Activated naive CD4-positive, alpha-beta T cell treated with anti-CD3 and anti-CD28 coated beads, Interleukin-2, amount 50 U/mL, for 24 hours (primary cell): ENCODE measurements around the gene IGFN1.
"Not testable (repeated sequence)": the region's sequence is repeated elsewhere in the genome, so short reads cannot be mapped to it uniquely, and the experiment has no call there.

Source experiments
- H3K27ac Mint-ChIP-seq: one replicate; pipeline ENCODE4 v1.8.0; 2021; ENCODE audit warnings: mild to moderate bottlenecking, mixed read lengths
- H3K27me3 Mint-ChIP-seq: one replicate; pipeline ENCODE4 v1.8.0; 2021; ENCODE audit warnings: mixed read lengths
- H3K36me3 Mint-ChIP-seq: one replicate; pipeline ENCODE4 v1.8.0; 2021; ENCODE audit warnings: mixed read lengths
- H3K4me1 Mint-ChIP-seq: one replicate; pipeline ENCODE4 v1.8.0; 2021; ENCODE audit warnings: mixed read lengths
- H3K4me3 Mint-ChIP-seq: one replicate; pipeline ENCODE4 v1.8.0; 2021; ENCODE audit warnings: mild to moderate bottlenecking, mixed read lengths
- H3K9me3 Mint-ChIP-seq: one replicate; pipeline ENCODE4 v1.8.0; 2021; ENCODE audit warnings: mixed read lengths

The IGFN1 gene

DNA sequence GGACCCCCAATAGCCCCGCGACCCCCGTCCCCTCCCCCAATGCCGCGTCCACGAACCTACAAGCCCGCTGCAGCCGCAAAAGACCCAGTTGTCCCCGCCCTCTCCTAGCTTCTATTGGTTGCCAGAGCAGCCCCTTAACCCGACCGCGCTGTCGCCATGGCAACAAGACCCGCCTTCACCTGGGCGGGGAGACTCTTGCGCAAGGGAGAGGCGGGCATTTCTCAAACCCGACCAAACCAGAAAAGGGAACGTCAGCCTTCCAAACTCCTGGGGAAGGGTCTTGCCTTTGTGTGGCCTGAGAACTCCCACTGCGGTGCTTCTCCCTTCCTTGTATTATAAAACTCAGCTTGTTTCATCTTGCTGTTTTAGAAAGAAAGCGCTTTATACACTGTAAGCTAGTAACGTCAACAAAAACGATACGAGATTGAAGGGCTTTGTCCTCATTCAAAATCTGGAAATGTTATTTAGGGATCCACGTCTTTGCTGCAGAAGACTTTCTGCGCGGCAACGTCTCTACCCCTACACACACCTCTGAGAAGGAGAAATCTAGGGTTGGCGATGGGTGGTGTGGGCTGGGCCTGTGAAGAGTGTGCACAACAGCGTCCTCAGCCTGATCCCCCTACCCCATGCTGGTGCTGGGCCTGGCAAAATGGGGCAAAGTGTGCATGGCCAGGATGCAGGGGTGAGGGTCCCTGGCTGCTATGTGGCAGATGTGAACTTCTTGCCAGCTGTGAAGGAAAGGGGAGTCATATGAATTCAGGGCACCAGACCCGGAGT, 36.0 kb upstream of the IGFN1 start, which contains the start of gene TMEM9:
TSS of gene TMEM9 (minus strand) at position 86 of the 777 bp plus-strand sequence. CDS start 551 bp downstream, outside the sequence.
- Mint-ChIP-seq H3K27me3 (no peaks in the 10 kb centered on the region), H3K4me1 (peaks cover 24% of the 10 kb centered on the region), H3K36me3 (no peaks in the 10 kb centered on the region), H3K9me3 (no peaks in the 10 kb centered on the region), H3K4me3 (peak within 1 kb of the TSS; percentile 91), H3K27ac (peak within 1 kb of the TSS; percentile 84)

DNA sequence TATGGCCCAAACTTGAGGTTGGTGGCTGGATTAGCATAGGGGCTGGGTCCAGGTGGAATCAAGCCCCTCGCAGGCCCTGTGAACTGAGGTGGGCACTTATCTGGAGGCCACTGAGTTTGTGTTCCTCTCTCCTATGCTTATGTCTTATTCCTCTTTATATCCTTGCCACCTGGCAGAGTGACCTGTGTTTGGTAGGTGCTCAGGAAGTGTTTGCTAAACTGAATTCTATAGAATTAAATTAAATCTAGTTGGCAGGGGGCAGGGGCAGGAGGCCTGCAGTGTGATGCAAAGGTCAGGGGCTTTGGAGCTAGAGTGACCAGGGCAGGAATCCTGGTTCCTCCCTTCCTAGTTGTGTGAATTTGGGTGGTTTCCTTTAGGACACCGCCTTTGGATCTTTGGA, 35.3 kb upstream of the IGFN1 start:
- Mint-ChIP-seq H3K4me3 (no peak overlapping the region), H3K27ac (no peak overlapping the region), H3K27me3 (no peaks in the 10 kb centered on the region), H3K36me3 (no peaks in the 10 kb centered on the region), H3K4me1 (peaks cover 24% of the 10 kb centered on the region), H3K9me3 (no peaks in the 10 kb centered on the region)

DNA sequence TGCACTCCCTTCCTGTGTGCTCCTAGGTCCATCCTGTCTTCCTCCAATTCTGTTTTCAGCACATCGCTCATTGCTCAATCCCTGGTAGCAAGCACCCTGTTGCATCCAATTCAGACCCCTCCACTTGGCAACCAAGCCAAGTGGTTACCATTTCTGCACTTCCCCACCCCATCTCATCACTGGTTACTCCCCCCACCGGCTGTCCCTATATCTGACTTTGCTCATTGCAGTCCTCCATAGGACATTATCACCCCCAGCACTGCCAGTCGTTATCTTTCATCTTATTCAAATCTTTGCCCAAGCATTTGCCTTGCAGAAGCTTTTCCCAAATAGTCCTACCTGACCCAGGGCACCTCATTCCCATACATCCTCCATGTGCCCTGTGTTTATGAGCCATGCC, 34.3 kb upstream of the IGFN1 start:
- no peak overlapping the region for H3K4me3 Mint-ChIP-seq
- peaks cover 24% of the 10 kb centered on the region for H3K4me1 Mint-ChIP-seq
- no peak overlapping the region for H3K27ac Mint-ChIP-seq
- peaks cover 2% of the 10 kb centered on the region for H3K27me3 Mint-ChIP-seq
- H3K9me3 Mint-ChIP-seq: no peaks in the 10 kb centered on the region
- no peaks in the 10 kb centered on the region for H3K36me3 Mint-ChIP-seq

DNA sequence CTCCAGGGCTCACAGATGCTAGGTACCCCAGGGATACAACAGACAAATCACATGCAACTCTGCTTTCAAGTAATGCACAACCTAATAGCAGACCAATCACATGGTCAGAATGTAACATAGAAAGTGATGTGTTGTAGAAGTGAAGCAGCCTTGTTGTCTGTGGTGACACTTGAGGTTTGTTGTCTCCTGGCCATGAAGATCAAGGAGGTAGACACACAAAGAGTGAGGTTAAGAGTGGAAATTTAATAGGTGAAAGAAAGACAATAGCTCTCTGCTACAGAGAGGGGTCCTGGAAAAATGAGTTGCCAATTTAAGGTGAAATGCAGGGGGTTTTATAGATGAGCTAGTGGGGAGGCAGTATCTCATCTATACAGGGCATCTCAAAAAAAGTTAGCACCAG, 33.8 kb upstream of the IGFN1 start:
- Mint-ChIP-seq H3K4me1 (peaks cover 24% of the 10 kb centered on the region), H3K27me3 (peaks cover 2% of the 10 kb centered on the region), H3K27ac (no peak overlapping the region), H3K36me3 (no peaks in the 10 kb centered on the region), H3K4me3 (no peak overlapping the region), H3K9me3 (no peaks in the 10 kb centered on the region)

DNA sequence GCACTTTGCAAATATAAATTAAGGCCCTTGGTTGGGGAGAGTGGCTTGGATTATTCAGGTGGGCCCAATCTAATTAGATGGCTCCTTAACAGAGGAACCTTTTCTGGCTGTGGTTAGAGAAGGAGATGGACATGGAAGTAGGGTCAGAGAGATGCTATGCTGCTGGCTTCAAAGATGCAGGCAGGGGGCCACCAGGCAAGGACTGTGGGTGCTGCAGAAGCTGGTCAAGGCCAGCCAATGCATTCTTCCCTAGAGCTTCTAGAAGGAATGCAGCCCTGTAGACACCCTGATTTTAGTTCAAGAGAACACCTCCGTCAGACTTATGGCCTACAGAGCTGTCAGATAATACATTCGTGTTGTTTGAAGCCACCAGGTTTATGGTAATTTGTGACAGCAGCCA, 32.7 kb upstream of the IGFN1 start:
- H3K4me1 Mint-ChIP-seq: peaks cover 16% of the 10 kb centered on the region

DNA sequence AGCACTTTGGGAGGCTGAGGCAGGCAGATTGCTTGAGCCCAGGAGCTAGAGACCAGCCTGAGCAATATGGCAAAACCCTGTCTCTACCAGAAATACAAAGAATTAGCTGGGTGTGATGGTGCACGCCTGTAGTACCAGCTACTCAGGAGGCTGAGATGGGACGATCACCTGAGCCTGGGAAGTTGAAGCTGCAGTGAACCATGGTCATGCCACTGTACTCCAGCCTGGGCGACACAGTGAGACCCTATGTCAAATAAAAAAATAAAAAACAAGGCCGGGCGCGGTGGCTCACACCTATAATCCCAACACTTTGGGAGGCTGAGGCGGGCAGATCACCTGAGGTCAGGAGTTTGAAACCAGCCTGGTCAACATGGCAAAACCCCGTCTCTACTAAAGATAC, 27.6 kb upstream of the IGFN1 start:
- H3K9me3 Mint-ChIP-seq, H3K36me3 Mint-ChIP-seq: not testable (repeated sequence)

More for the DNA sequence above, 32.7 kb upstream of the IGFN1 start:
- peaks cover 2% of the 10 kb centered on the region for H3K27me3 Mint-ChIP-seq
- no peaks in the 10 kb centered on the region for H3K36me3 Mint-ChIP-seq
- H3K9me3 Mint-ChIP-seq: no peaks in the 10 kb centered on the region
- no peak overlapping the region for H3K4me3 Mint-ChIP-seq
- H3K27ac Mint-ChIP-seq: no peak overlapping the region

DNA sequence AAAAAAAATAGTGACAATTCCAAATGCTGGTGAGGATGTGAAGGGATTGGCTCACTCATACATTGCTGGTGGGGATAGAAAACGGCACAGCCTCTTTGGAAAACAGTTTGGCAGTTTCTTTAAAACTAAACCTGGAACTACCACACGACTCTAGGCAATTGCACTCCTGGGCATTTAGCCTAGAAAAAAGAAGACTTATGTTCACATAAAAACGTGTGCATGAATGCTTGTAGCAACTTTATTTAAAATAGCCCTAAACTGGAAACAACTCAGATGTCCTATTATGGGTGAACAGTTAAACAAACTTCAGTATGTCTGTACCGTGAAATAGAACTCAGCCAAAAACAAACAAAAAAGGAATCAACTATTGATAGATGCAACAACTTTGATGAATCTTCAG, 26.9 kb upstream of the IGFN1 start:
- Mint-ChIP-seq H3K4me1 (no peaks in the 10 kb centered on the region), H3K4me3 (no peak overlapping the region), H3K36me3 (no peaks in the 10 kb centered on the region), H3K27me3 (peaks cover 2% of the 10 kb centered on the region), H3K27ac (no peak overlapping the region), H3K9me3 (no peaks in the 10 kb centered on the region)

More for the DNA sequence above, 27.6 kb upstream of the IGFN1 start:
- H3K27ac Mint-ChIP-seq, H3K4me1 Mint-ChIP-seq, H3K27me3 Mint-ChIP-seq, H3K4me3 Mint-ChIP-seq: not testable (repeated sequence)

DNA sequence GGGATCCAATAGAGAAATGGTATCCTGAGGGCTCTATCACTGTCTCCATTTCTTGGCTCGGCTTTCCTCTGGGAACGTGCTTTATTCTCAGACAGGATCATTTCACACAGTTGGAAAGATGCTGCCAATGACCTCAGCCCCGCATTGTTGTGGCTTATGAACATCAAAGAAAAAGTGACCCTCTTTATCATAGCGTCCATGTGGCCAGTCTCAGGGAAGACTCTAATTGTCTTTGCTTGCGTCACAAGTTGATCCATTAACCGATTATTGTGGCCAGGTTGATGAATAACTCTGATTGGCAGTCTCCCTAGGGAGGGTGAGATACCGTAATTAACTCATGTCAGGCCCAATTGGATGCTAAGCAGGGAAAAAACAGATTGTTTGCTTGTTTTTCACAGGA, 26.0 kb upstream of the IGFN1 start:
- Mint-ChIP-seq H3K4me1 (no peaks in the 10 kb centered on the region), H3K27ac (no peak overlapping the region), H3K36me3 (no peaks in the 10 kb centered on the region), H3K9me3 (no peaks in the 10 kb centered on the region), H3K27me3 (peaks cover 2% of the 10 kb centered on the region), H3K4me3 (no peak overlapping the region)

DNA sequence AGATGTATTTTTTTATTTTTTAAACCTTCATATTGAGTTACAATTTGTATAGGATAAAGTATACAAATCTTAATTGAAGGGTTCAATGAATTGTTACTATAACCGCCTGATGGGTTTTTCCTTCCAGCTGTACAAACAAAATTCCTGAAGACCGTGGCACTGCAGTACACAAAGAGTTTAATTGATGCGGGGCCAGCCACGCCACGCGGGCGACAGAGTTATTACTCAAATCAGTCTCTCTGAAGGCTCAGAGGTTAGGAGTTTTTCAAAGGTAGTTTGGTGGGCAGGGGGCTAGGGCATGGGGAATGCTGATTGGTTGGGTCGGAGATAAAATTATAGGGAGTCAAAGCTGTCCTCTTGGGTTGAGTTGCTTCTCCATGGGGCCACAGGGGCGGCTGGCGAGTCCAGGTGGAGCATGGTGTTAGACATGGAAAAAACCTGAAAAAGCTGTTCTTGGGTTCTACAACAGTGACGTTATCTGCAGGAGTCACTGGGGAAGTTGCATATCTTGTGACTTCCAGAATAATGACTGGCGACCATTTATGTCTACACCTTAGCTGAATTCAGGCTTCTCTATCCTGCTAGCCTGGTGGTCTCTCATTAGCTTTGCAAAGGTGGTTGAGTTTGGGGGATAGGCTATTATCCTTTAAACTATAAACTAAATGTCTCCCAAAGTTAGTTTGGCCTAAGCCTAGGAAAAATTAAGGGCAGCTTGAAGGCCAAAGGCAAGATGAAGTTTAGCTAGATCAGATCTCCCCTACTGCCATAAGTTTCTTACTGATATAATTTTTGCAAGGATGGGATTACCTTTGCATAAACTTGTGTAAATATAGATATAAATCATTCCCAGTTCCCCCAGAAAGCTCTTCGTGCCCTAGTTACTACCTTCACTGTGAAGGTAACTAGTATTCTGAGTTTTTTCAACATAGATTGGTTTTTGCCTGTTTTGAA, 23.3 kb upstream of the IGFN1 start:
- H3K27ac Mint-ChIP-seq: no peak overlapping the region
- H3K36me3 Mint-ChIP-seq: no peaks in the 10 kb centered on the region
- H3K4me3 Mint-ChIP-seq: no peak overlapping the region
- H3K27me3 Mint-ChIP-seq: no peaks in the 10 kb centered on the region
- H3K9me3 Mint-ChIP-seq: no peaks in the 10 kb centered on the region
- peaks cover 13% of the 10 kb centered on the region for H3K4me1 Mint-ChIP-seq

DNA sequence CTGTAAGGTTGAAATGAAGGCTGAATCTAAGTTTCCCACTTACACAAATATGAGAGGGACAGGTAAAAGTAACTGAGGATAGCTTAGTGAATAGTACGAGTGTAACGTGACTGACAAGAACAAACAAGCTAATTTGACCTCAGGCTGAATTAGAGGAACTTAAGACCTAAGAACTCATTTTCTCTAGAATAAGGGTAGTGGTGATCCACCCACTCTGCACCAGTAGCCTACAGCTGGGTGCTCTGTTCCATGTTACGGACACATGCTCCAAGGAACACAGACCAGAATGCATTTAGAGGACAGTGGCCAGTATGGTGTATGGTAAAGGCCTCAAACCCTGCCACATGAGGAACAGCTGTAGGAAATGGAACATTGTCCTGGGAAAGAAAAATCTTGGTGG, 21.4 kb upstream of the IGFN1 start:
- H3K4me1 Mint-ChIP-seq: peaks cover 13% of the 10 kb centered on the region
- no peaks in the 10 kb centered on the region for H3K36me3 Mint-ChIP-seq
- no peak overlapping the region for H3K4me3 Mint-ChIP-seq
- no peak overlapping the region for H3K27ac Mint-ChIP-seq
- no peaks in the 10 kb centered on the region for H3K9me3 Mint-ChIP-seq
- no peaks in the 10 kb centered on the region for H3K27me3 Mint-ChIP-seq

DNA sequence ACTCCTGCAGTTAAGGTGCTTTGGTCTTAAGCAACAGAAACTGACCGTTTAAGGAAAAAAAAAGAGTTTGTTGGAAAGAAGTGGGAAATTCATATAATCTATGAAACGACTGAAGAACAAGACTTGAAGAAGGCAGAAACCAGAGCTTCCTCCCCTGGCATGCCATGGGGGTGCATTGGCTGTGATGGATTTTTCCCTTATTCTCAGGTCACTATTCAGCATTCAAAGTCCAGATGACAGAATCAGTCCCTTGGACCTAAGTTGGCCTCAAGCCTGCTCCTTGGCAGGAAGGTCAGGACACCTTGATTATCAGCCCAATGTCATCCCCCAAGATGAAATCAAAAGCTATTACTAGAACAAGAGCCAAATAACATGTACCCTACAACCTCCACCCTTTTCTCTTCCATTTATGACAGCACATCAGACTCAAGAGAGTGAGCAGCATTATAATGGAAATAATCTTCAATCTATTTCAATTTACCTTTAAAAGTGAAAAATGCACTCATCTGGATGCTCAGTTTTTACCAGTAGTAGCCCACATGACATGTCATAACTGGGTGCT, 20.6 kb upstream of the IGFN1 start:
- Mint-ChIP-seq H3K4me1 (peaks cover 13% of the 10 kb centered on the region), H3K9me3 (no peaks in the 10 kb centered on the region), H3K36me3 (no peaks in the 10 kb centered on the region), H3K4me3 (peak overlapping the region; percentile 83), H3K27me3 (peaks cover 2% of the 10 kb centered on the region), H3K27ac (no peak overlapping the region)

DNA sequence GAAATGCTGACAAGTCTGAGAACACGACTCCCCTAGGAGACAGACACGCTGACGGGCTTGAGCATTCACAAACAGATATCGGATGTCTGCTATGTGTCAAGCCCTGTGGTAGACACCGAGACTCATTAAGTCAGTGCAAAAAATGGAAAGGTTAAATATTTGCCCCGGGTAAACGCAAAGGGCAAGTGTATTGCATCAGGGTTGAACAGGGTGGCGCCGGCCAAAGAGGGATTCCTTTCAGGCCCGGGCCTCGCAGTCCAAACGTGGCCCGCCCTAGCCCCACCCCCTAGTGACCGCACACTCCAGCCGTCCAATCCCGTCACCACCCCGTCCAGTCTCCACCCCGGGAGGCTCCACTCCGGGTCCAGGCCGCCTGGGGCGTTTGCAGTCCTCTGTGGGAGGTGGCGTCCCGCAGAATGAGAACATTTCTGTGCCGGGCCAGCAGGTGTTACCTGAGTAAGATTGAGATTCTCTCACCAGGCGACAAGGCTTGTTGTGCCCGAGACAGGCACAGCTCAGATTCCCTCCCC, 20.0 kb upstream of the IGFN1 start:
- Mint-ChIP-seq H3K27me3 (peaks cover 2% of the 10 kb centered on the region), H3K4me3 (peak overlapping the region; percentile 83), H3K36me3 (no peaks in the 10 kb centered on the region), H3K27ac (peak overlapping the region; percentile 49), H3K4me1 (peaks cover 13% of the 10 kb centered on the region), H3K9me3 (no peaks in the 10 kb centered on the region)

DNA sequence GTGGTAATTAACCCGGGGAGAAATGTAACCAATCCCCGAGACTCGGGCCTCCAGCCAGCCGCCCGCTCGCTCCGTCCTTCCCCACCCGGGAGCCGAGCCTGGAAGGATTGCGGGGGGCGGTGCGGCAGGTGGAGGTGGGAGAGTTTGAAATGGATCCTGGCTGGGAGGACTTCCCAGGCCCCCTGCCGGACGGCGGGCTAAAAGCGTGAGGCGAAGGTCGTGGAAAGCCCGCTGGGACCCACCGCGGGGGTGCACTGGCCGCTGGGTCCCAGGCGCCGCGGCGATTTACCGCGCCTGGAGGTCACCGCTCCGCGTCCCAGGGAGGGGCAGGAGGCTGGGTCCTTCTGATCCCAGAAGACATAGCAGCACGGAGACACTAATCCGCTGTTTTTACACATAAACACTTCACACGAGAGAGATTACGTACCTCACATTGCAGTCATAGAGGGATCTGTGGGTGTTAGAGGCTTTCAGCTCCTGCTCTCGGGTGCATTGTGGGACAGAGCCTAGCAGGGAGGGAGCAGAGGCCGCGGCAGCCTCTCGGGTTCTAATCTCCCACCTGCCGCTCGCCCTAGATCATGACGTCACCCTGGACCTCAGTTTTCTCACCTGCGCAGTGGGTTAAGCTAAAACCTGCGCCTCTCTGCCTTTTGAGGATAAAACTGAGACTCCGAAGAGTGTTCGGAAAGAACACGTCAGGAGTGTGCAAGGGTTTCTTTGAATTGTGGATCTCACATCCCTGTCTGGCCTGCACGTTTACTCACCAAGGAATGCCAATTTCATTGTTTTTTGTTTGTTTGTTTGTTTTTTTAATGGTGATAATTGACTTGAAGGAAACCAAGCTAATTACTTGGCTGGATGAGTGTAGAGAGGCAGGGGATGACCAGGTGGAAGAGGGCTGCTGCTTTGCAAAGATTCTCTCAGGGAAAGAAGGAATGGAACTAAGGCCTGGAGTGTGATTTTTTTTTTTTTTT, 19.3 kb upstream of the IGFN1 start:
- H3K36me3 Mint-ChIP-seq: no peaks in the 10 kb centered on the region
- H3K4me1 Mint-ChIP-seq: peaks cover 13% of the 10 kb centered on the region
- H3K27ac Mint-ChIP-seq: peak overlapping the region; percentile 49
- no peaks in the 10 kb centered on the region for H3K9me3 Mint-ChIP-seq
- peak overlapping the region; percentile 83 for H3K4me3 Mint-ChIP-seq
- H3K27me3 Mint-ChIP-seq: peaks cover 2% of the 10 kb centered on the region

DNA sequence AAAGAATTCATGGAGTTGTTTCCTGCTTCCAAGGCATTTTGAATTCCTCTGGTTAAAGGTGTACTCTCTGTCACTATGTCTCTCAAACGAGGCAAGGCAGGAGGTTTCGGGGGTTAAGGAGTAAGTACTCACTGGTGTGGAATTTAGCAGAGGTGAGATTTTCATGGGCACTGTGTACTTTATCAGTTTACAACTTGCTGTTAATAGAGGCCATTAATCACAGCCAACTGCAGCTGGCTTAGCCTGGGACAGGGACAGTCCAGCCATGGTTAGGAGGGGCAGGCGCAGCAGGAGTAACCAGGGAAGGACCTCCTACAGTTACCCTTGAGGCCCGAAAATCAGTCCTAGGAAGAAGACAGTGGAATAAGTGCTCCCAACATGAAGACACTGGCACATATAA, 18.3 kb upstream of the IGFN1 start:
- Mint-ChIP-seq H3K27ac (no peak overlapping the region), H3K4me1 (peaks cover 13% of the 10 kb centered on the region), H3K27me3 (peaks cover 2% of the 10 kb centered on the region), H3K36me3 (no peaks in the 10 kb centered on the region), H3K9me3 (no peaks in the 10 kb centered on the region), H3K4me3 (no peak overlapping the region)
